Measurements from ENCODE around the gene PITX2.

The PITX2 gene

GRCh38 chr4:110667670-110668069, 44.8 kb upstream of the PITX2 start:
- H3K27me3 ChIP-seq (ENCODE audit: insufficient read depth, low read depth): no peaks in the 10 kb centered on the region
- H2AFZ ChIP-seq (ENCODE audit: low read depth): no peak overlapping the region
- no peaks in the 10 kb centered on the region for H3K79me2 ChIP-seq (ENCODE audit: insufficient read depth, low read depth)
- H3K36me3 ChIP-seq (ENCODE audit: insufficient read depth): no peaks in the 10 kb centered on the region
- H3K4me3 ChIP-seq (IDR thresholded peaks at IDR 0.05; ENCODE audit: insufficient read depth, low read depth, low read length): no peak overlapping the region
- H3K4me2 ChIP-seq: no peak overlapping the region
- no peak for TF ChIP-seq CTCF (conservative IDR thresholded peaks at IDR 0.05; ENCODE audit: low read depth, low read length)
- H3K9ac ChIP-seq: no peak overlapping the region
- no peak overlapping the region for H3K27ac ChIP-seq
- H3K4me1 ChIP-seq (ENCODE audit: low read depth, poor library complexity, severe bottlenecking): no peaks in the 10 kb centered on the region
- H4K20me1 ChIP-seq (ENCODE audit: insufficient read depth): no peaks in the 10 kb centered on the region

GRCh38 chr4:110666030-110666429, 43.2 kb upstream of the PITX2 start:
- H3K27me3 ChIP-seq (ENCODE audit: insufficient read depth, low read depth): no peaks in the 10 kb centered on the region
- no peak overlapping the region for H3K4me3 ChIP-seq (IDR thresholded peaks at IDR 0.05; ENCODE audit: insufficient read depth, low read depth, low read length)
- no peak overlapping the region for H3K4me2 ChIP-seq
- H3K36me3 ChIP-seq (ENCODE audit: insufficient read depth): no peaks in the 10 kb centered on the region
- TF ChIP-seq CTCF (conservative IDR thresholded peaks at IDR 0.05; ENCODE audit: low read depth, low read length): no peak
- no peak overlapping the region for H3K27ac ChIP-seq
- H3K79me2 ChIP-seq (ENCODE audit: insufficient read depth, low read depth): no peaks in the 10 kb centered on the region
- no peak overlapping the region for H2AFZ ChIP-seq (ENCODE audit: low read depth)
- H3K4me1 ChIP-seq (ENCODE audit: low read depth, poor library complexity, severe bottlenecking): no peaks in the 10 kb centered on the region
- no peaks in the 10 kb centered on the region for H4K20me1 ChIP-seq (ENCODE audit: insufficient read depth)
- no peak overlapping the region for H3K9ac ChIP-seq

- no peak overlapping the region for H3K4me2 ChIP-seq
- no peak for TF ChIP-seq CTCF (conservative IDR thresholded peaks at IDR 0.05; ENCODE audit: low read depth, low read length)
- no peak overlapping the region for H3K27ac ChIP-seq
- no peak overlapping the region for H2AFZ ChIP-seq (ENCODE audit: low read depth)
- H4K20me1 ChIP-seq (ENCODE audit: insufficient read depth): no peaks in the 10 kb centered on the region
- H3K27me3 ChIP-seq (ENCODE audit: insufficient read depth, low read depth): no peaks in the 10 kb centered on the region
- no peaks in the 10 kb centered on the region for H3K79me2 ChIP-seq (ENCODE audit: insufficient read depth, low read depth)
- H3K4me1 ChIP-seq (ENCODE audit: low read depth, poor library complexity, severe bottlenecking): no peaks in the 10 kb centered on the region
- H3K36me3 ChIP-seq (ENCODE audit: insufficient read depth): no peaks in the 10 kb centered on the region
- no peak overlapping the region for H3K4me3 ChIP-seq (IDR thresholded peaks at IDR 0.05; ENCODE audit: insufficient read depth, low read depth, low read length)
- no peak overlapping the region for H3K9ac ChIP-seq
These were observed 41.0 kb upstream of the PITX2 start for GRCh38 chr4:110663738-110664444.

GRCh38 chr4:110663206-110663605, 40.3 kb upstream of the PITX2 start:
- Histone ChIP-seq H3K4me3 (IDR thresholded peaks at IDR 0.05; ENCODE audit: insufficient read depth, low read depth, low read length) (no peak overlapping the region), H3K4me2 (no peak overlapping the region), H2AFZ (ENCODE audit: low read depth) (no peak overlapping the region), H4K20me1 (ENCODE audit: insufficient read depth) (no peaks in the 10 kb centered on the region), H3K36me3 (ENCODE audit: insufficient read depth) (no peaks in the 10 kb centered on the region), H3K27me3 (ENCODE audit: insufficient read depth, low read depth) (no peaks in the 10 kb centered on the region), H3K4me1 (ENCODE audit: low read depth, poor library complexity, severe bottlenecking) (no peaks in the 10 kb centered on the region), H3K9ac (no peak overlapping the region), H3K27ac (no peak overlapping the region), H3K79me2 (ENCODE audit: insufficient read depth, low read depth) (no peaks in the 10 kb centered on the region)
- TF ChIP-seq CTCF (conservative IDR thresholded peaks at IDR 0.05; ENCODE audit: low read depth, low read length): no peak

Measured in KMS-11 (cell line).